ENCODE results near the gene ZNF611. TPM values are rescaled to one million over a fixed set of nuclear protein-coding genes. Genes with fewer than 3 reads are reported as not detected.
A peak's percentile ranks its signal among the peaks of the same experiment; 100 is the strongest.
"Not testable (repeated sequence)": the region's sequence is repeated elsewhere in the genome, so short reads cannot be mapped to it uniquely, and the experiment has no call there.

ZNF611 gene
- total RNA-seq, 1 donor from 2014 or later, result 12.1 TPM

- no peak for DNase-seq
Observed at GRCh38 chr19:52716522-52716921, 18.3 kb downstream of the ZNF611 start.

- DNase-seq, result not testable (repeated sequence)
Observed at GRCh38 chr19:52715902-52716301, 18.9 kb downstream of the ZNF611 start.

GRCh38 chr19:52715330-52715729, 19.5 kb downstream of the ZNF611 start:
- DNase-seq, result not testable (repeated sequence)

- not testable (repeated sequence) for DNase-seq
Observed at GRCh38 chr19:52713051-52713450, 21.8 kb downstream of the ZNF611 start.

GRCh38 chr19:52711661-52712060, 23.2 kb downstream of the ZNF611 start:
- not testable (repeated sequence) for DNase-seq

GRCh38 chr19:52710538-52710937, 24.3 kb downstream of the ZNF611 start:
- DNase-seq, result no peak

GRCh38 chr19:52705615-52706014, 29.2 kb downstream of the ZNF611 start:
- DNase-seq, result not testable (repeated sequence)

- DNase-seq, result no peak
Observed at GRCh38 chr19:52703917-52704316, 30.9 kb downstream of the ZNF611 start.

- no peak for DNase-seq
Observed at GRCh38 chr19:52700673-52701072, 34.2 kb downstream of the ZNF611 start.

GRCh38 chr19:52699555-52699954, 35.3 kb downstream of the ZNF611 start:
- not testable (repeated sequence) for DNase-seq

GRCh38 chr19:52695996-52696395, 38.8 kb downstream of the ZNF611 start:
- DNase-seq, result no peak

- DNase-seq, result no peak
Observed at GRCh38 chr19:52694921-52695320, 39.9 kb downstream of the ZNF611 start.

GRCh38 chr19:52694281-52694680, 40.6 kb downstream of the ZNF611 start:
- DNase-seq, result not testable (repeated sequence)

GRCh38 chr19:52692431-52693008, 42.3 kb downstream of the ZNF611 start:
- no peak for DNase-seq

GRCh38 chr19:52691737-52692136, 43.1 kb downstream of the ZNF611 start:
- DNase-seq, result no peak

GRCh38 chr19:52691215-52691610, 43.6 kb downstream of the ZNF611 start:
- DNase-seq, result no peak

GRCh38 chr19:52690369-52691214, 44.3 kb downstream of the ZNF611 start:
- peak; percentile 89 for DNase-seq

- peak; percentile 17 for DNase-seq
Observed at GRCh38 chr19:52689843-52690368, 44.9 kb downstream of the ZNF611 start.

- not testable (repeated sequence) for DNase-seq
Observed at GRCh38 chr19:52688925-52689796, 45.7 kb downstream of the ZNF611 start.

GRCh38 chr19:52688335-52688734, 46.5 kb downstream of the ZNF611 start:
- DNase-seq, result no peak

- DNase-seq, result no peak
Observed at GRCh38 chr19:52687684-52688083, 47.2 kb downstream of the ZNF611 start.

GRCh38 chr19:52685811-52686210, 49.0 kb downstream of the ZNF611 start:
- no peak for DNase-seq
